Cortex of kidney (tissue), 1 donor: ENCODE results near the gene SPATA13.
"Not testable (repeated sequence)": the region's sequence is repeated elsewhere in the genome, so short reads cannot be mapped to it uniquely, and the experiment has no call there.

Experiments used
- DNase-seq: peaks from one replicate; lab custom pipeline; 2025; lab: John Stamatoyannopoulos, UW

The SPATA13 gene

DNA sequence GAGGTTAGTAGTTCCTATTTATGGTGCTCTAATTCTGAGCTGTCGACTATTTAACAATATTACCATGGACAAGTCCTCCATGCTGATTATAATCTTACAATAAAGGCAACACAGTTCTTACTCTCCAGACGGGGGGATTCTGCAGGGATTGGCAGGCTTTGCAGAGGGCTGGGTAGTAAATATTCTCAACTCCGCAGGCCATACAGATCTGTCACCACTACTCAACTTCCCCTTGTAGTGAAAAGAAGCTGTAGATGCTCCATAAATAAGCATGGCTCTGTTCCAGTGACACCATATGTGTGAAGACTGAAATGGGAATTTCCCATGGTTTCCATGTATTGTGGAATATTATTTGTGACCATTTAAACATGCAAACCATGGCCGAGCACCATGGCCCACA, 158.4 kb downstream of the SPATA13 start:
- DNase-seq: not testable (repeated sequence)

DNA sequence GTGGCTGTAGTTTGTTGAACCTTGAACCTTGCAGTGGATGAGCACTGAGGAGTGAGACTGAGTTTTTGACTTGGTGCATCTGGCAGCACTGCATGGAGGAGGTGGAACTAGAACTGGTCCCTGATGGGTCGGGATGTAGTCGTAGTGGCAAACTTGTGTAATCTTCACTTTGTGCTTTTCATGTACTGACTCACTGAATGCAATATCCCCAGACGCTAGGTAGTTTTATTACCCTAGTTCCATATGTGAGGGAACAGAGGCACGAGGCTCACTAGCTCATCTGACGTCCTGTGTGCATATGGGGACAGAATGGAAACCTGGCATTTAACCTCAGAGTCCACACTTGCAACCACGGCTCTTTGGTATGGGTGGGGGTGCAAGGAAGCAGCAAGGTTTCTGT, 159.1 kb downstream of the SPATA13 start:
- DNase-seq: not testable (repeated sequence)

DNA sequence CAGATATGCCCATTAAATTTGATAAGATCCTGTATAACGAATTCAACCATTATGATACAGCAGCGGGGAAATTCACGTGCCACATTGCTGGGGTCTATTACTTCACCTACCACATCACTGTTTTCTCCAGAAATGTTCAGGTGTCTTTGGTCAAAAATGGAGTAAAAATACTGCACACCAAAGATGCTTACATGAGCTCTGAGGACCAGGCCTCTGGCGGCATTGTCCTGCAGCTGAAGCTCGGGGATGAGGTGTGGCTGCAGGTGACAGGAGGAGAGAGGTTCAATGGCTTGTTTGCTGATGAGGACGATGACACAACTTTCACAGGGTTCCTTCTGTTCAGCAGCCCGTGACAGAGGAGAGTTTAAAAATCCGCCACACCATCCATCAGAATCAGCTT, 160.9 kb downstream of the SPATA13 start:
- DNase-seq: not testable (repeated sequence)

DNA sequence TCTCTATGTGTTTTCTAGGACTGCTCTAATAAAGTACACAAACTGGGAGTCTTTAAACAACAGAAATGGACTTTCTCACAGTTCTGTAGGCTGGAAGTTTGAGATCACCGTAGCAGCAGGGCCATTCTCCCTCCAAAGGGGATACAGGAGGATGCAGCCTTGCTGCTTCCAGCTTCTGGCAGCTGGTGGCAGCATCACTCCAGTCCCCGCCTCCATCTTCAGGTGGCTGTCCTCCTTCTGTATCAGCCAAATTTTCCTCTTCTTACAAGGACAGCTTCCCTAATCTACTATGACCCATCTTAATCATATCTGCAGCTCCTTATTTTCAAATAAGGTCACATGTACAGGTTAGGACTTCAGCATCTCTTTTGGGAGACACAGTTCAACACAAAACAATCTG, 161.9 kb downstream of the SPATA13 start:
- DNase-seq: not testable (repeated sequence)

DNA sequence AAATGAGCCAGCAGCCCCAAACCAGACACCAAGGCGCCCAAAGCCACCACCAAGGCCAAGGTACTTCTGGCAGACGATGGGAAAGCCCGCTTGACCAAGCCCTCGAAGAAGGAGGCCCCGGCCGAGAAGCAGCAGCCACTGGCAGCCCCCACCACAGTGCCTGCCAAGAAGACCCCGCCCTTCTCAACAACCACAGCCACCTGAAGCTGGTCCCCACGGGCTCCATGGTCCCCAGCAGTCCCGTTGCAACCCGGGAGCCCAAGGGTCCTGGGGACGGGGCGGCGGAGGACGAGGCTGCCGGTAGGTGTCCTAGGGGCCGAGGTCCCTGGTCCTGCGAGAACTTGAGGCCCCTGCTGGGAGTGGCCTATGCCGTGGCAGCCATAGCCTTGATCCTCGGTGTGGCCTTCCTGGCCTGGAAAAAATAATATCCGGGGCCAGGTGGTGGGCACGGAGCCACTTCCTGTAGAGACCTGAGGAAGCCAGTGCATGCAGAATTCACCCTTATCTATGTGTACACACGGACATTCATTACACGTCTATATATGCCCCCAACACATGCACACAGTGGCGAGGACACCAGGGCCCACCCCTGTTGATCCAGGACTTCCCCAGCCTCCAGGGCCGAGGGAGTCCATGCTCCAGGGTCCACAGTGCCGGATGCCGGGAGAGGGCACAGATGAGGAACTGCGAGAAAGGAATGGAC, 162.7 kb downstream of the SPATA13 start:
- DNase-seq: no peak

DNA sequence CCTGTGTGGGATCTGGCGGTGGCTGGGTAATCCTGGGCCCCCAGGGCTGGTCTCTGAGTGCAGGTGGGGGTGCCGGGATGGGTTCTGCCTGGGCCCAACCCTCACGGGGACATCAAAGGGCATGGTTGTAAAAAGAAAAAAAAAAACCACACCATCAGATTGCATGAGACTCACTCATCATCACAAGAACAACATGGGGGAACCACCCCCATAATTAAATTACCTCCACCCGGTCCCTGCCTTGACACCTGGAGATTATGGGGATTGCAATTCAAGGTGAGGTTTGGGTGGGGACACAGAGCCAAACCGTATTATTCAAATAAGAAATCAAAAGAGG, 163.2 kb downstream of the SPATA13 start:
- no peak for DNase-seq

DNA sequence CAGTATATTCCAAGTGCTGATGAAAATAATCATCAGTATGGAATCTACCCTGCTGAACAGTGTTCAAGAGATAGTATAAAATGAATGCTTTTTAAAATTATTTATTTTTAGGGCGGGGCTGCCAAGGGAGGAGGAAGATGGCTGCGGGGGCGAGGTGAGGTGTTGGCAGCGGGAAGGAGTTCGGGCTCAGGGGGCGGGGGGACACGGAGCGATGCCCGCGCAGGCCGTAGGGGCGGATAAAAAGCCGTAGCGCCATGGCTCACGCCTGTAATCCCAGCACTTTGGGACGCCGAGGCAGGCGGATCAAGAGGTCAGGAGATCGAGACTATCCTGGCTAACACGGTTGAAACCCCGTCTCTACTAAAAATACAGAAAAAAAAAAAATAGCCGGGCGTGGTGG, 167.1 kb downstream of the SPATA13 start:
- not testable (repeated sequence) for DNase-seq

DNA sequence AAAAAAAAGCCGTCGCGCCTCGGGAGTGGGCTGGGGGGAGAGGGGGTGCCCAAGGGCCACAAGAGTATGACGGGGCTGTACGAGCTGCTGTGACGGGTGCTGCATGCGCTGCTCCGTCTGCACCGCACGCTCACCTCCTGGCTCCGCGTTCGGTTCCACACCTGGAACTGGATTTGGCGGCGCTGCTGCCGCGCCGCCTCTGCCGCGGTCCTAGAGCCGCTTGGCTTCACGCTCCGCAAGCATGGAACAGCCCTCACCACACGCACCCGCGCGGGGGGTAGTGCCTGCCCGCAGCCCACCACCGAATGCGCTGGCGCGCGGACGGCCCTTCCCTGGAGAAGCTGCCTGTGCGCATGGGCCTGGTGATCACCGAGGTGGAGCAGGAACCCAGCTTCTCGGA, 167.6 kb downstream of the SPATA13 start:
- DNase-seq: no peak

DNA sequence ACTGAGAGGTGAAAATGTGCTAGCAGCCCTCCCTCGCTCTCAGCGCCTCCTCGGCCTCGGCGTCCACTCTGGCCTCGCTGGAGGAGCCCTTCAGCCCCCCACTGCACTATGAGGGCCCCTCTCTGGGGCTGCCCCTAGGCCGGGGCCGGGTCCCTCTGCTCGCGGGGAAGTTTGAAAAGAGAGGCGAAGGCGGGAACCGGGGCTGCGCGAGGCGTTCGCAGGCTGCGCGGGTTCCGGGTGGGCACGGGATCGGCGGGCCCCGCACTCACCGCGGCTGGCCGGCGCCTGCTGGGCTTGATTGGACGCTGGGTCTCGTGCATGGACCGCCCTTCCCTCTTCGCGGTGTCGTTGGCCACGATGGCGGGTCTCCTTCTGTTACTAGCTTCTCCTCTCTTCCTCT, 178.2 kb downstream of the SPATA13 start:
- no peak for DNase-seq

DNA sequence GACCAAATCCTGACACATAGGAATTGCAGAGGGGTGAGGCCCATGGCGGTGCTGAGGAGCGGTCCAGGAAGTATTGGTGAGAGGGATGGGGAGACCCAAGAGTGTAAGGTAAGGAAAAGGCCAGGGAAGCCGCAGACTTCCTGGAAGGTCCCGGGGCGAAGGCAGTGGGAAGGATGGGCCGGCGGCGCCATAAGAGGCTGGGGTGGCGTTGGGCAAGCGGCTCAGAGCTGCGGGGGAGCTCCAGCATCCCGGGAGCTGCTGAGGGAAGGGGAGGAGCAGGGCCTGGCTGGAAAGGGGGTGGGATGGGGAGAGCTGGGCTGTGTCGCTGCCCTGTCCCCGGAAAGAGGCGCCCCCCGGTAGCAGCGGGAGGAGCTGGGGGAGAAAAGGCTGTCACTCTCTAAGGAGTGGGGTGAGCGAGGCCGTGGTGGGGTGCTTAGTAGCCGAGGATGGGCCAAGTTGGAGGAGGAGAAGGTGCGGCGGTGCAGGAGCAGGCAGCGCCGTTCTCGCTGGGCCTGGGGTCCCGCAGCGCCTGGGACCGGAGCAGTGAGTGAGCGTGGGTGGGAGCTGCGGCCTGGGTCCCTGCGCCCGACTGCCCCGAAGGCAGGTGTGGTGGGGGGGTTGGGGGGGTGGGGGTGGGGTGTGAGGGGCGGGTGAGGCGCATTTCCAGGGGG, 179.6 kb downstream of the SPATA13 start:
- DNase-seq: no peak

DNA sequence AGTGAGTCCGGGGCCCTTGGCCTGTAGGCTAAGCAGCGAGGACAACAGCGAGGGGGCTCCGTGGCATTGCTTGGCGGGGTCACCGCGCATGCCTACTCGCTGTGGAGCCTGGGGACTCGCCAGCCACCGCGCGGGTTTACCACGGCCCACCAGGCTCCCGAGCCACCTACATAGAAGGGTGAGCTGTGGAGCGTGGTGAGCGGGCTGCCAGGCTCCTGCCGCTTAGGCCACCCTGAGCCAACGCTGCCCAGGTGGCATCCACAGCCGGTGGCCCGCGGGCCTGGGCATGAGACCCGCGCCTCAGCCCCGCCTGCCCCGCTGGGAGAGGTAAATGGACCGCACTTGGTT, 180.1 kb downstream of the SPATA13 start:
- no peak for DNase-seq

DNA sequence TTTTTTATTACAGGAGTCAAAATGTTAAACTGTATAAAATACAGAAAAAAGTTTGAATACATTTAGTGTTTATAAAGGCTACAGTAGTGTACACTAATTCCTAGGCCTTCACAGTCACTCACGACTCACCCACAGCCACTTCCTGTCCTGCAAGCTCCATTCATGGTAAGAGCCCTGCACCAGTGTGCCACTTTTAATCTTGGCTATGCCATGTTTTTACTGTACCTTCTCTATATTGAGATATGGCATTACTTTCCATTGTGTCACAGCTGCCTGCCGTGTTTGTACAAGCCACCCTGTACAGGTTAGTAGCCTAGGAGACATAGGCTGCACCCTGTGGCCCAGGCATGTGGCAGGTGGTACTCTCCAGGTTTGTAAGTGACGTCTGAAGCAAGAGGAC, 180.9 kb downstream of the SPATA13 start:
- DNase-seq: no peak

DNA sequence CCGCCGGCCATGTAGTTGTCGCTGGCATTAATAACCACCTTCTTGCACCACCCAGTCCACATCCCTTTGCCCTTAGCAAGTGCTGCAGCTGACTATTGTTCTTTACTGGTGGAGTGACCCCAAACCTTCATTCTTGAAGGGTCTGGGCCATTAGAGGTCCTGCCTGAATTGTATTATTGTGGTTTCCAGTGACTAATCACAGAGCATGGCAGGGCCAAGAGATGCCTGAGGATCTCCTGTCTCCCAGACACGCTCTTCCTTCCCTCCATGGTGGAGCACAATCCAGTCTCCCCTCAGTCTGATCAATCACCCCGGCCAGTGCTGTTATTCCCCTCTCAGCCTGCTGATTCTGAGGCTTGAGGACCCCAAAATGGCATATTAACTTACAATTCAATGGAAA, 187.9 kb downstream of the SPATA13 start:
- no peak for DNase-seq

DNA sequence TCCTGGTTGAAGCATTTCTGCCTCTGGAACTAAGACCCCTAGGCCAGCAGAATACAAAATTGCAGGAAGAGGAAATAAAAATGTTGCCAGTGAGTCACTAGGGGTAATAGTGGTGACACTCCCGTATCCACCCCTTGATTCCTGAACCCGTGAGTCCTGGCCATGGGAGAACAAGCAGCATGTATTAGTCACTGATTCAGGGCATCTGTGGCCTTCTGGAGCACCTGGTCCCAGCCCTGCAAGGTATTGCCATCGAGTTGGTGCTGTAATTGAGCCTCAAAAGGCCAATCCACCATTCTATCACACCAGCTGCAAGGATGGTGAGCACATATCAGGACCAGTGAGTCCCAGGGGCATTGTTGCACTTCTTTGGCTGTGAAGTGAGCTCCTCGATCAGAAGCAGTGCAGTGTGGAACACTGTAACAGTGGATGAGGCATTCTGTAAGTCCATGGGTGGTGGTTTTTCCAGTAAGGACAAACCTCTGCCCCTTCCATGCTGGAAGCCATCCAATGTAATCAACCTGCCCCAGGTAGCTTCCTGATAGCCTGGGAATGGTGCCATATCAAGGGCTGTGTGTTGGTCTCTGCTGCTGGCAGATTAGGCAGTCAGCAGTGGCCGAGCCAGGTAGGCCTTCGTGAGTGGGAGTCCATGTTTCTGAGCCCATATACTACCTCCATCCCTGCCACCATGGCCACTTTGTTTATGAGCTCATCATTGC, 188.4 kb downstream of the SPATA13 start:
- DNase-seq: no peak

DNA sequence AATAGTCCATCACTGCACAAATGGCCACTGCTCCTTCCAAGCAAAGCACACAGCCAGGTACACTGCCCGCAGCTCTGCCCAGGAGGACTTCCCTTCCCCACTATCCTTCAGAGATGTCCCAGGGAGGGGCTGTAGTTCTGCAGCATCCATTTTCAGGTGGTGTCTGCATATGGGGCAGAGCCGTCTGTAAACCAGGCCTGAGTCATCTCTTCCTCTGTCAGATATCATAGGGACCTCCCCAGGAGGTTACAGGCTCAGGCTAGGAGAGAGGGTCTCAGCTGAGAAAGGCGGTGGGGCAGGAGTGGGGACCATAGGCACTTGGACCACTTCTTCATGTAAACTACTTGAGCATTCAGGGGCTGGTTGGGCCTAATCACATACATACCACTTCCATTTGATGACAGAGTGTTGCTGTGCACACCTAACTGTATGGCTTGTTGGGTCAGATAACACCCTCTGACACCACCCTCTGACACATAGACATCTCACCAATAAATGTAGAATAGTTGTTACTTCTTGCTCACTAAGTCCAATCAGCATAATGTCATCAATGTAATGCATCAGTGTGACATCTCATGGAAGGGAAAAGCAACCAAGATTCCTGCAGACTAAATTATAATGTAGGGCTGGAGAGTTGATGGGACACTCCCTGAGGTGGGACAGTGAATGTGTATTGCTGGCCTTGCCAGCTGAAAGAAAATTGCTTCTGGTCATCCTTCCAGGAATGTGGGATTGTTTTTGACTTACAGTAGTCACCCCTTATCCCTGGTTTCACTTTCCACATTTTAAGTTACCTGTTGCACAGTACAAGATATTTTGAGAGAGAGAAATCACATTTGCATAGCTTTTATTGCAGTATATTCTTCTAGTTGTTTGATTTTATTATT, 189.5 kb downstream of the SPATA13 start:
- DNase-seq: not testable (repeated sequence)

DNA sequence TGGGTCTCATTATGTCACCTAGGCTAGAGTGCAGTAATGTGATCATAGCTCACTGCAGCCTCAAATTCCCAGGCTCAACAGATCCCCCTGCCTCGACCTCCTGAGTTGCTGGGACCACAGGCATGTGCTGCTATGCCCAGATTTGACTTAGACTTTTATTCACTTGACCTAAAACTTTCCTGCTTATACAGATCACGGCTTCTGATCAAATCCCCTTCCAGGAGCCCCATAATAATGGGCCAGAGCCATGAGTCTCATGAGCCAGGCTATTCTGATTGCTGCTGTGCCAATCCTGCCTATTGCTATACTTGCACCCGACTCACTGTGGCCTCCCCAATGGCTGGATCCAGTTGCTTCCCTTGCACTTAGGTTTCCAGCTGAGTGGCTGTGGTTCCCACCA, 190.9 kb downstream of the SPATA13 start:
- no peak for DNase-seq

DNA sequence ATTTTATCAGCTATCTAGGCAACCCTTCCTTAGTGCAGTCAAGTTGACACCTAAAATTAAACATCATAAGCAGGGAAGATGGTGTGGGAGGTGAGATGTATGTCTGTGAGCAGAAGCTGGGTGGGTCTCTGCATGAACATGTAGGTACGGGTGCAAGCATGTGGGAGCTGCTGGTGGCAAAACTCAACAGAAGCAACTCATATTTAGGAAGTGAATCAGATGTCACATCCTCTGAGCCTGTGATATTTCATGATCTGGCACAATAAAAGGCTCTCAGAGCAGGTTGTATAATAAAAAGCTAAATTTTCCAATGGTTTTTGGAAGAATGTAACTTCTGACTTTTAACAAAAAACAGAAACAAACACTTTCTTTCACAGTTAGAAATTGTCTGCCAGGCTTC, 193.2 kb downstream of the SPATA13 start:
- DNase-seq: no peak

DNA sequence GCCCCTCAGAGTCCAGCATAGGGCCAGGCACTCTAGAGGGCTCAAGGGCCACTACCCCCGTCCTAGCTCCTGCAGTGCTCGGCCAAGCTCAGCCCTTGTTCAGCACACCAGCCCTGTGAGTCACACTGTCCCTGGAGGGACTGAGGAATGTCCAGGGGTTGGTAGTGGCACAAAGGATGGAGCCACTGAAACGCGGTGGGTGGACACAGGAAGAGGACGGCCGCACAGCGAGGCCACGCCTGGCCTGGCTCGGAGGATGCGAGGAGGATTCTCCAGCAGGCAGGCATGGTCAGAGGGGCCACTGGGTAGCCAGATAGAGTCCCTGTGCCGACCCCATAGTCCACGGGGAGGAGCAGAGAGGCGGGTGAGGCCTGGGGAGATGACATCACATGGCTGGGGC, 194.6 kb downstream of the SPATA13 start:
- no peak for DNase-seq

DNA sequence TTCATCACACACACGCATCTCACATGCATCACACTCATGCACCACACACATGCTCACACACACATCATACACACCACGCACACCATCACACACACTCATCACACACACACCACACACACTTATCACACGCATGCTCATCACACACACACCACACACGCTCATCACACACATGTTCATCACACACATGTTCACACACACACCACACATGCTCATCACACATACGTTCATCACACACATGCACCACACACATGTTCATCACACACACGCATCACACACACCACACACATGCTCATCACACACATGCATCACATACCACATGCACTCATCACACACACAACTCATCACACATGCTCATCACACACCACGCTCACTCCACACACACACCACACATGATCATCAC, 195.8 kb downstream of the SPATA13 start:
- DNase-seq: no peak
